Ureter (tissue), 1 donor: ENCODE results near the gene CDH4. TPM values are rescaled to one million over a fixed set of nuclear protein-coding genes. Genes with fewer than 3 reads are reported as not detected.

ENCODE experiments used
- DNase-seq: peaks from one replicate; pipeline ENCODE4 v3.0.0-alpha.2; 2020; ENCODE audit warnings: low spot score
- total RNA-seq: library from RNA; stranded (reverse); gene quantifications from one replicate; pipeline ENCODE4 v1.2.4, GENCODE V29; 2023
- donor health status: DM: yes; HTN: yes; CAD: no.

CDH4 gene
- total RNA-seq, 1 donor from 2014 or later: 0.26 TPM

- no peak for DNase-seq
Observed at GRCh38 chr20:61580958-61581824, 329.1 kb downstream of the CDH4 start.

GRCh38 chr20:61581825-61582188, 329.7 kb downstream of the CDH4 start:
- no peak for DNase-seq

GRCh38 chr20:61582196-61582923, 330.3 kb downstream of the CDH4 start:
- no peak for DNase-seq

GRCh38 chr20:61583356-61583755, 331.3 kb downstream of the CDH4 start:
- DNase-seq: no peak

- DNase-seq: no peak
Observed at GRCh38 chr20:61584851-61585250, 332.8 kb downstream of the CDH4 start.

GRCh38 chr20:61585764-61586163, 333.7 kb downstream of the CDH4 start:
- DNase-seq: no peak

- no peak for DNase-seq
Observed at GRCh38 chr20:61587036-61587435, 335.0 kb downstream of the CDH4 start.

- DNase-seq: no peak
Observed at GRCh38 chr20:61587681-61588289, 335.7 kb downstream of the CDH4 start.

GRCh38 chr20:61588411-61589385, 336.6 kb downstream of the CDH4 start:
- no peak for DNase-seq

- no peak for DNase-seq
Observed at GRCh38 chr20:61590236-61590635, 338.2 kb downstream of the CDH4 start.

- no peak for DNase-seq
Observed at GRCh38 chr20:61593516-61593915, 341.5 kb downstream of the CDH4 start.

GRCh38 chr20:61594198-61594597, 342.1 kb downstream of the CDH4 start:
- no peak for DNase-seq

- DNase-seq: no peak
Observed at GRCh38 chr20:61595216-61595615, 343.2 kb downstream of the CDH4 start.

GRCh38 chr20:61596687-61597330, 344.7 kb downstream of the CDH4 start:
- DNase-seq: no peak

- DNase-seq: no peak
Observed at GRCh38 chr20:61597996-61598395, 345.9 kb downstream of the CDH4 start.

GRCh38 chr20:61598586-61598985, 346.5 kb downstream of the CDH4 start:
- no peak for DNase-seq

- no peak for DNase-seq
Observed at GRCh38 chr20:61599061-61599531, 347.0 kb downstream of the CDH4 start.

- DNase-seq: no peak
Observed at GRCh38 chr20:61599541-61599992, 347.5 kb downstream of the CDH4 start.

- DNase-seq: no peak
Observed at GRCh38 chr20:61600016-61600415, 348.0 kb downstream of the CDH4 start.

GRCh38 chr20:61601361-61601760, 349.3 kb downstream of the CDH4 start:
- no peak for DNase-seq

- DNase-seq: no peak
Observed at GRCh38 chr20:61601853-61602252, 349.8 kb downstream of the CDH4 start.
